ENCODE measurements around the gene GCN1. TPM values are rescaled to one million over a fixed set of nuclear protein-coding genes. Genes with fewer than 3 reads are reported as not detected.

Gene GCN1
- polyA plus RNA-seq, 1 donor (not counting 4 experiments of a cell fraction or from before 2014, with no cell fraction given), result 34.1 TPM

DNA sequence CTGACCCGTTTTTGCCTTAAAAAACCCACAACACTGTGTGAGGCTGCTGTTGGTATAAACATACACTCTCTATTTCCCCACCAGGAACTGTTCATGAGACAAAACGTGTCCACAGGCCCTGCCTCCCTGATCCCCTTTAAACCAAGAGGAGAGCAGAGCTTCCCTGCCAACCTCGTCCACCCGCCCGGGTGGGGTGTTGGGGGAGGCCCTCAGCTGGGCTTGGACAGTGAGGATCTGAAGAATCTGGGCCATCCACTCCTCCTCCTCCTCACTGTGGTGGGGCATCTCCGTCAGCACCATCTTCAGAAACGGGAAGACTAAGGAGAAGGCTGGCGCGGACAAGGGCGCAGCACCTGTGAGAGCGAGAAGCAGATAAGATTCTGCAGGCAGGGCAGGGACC, 36.8 kb downstream of the GCN1 start:
- TF ChIP-seq EZH2 (IDR thresholded peaks at IDR 0.05; ENCODE audit: low read length), result no peak
- TF ChIP-seq, protein P1, sequence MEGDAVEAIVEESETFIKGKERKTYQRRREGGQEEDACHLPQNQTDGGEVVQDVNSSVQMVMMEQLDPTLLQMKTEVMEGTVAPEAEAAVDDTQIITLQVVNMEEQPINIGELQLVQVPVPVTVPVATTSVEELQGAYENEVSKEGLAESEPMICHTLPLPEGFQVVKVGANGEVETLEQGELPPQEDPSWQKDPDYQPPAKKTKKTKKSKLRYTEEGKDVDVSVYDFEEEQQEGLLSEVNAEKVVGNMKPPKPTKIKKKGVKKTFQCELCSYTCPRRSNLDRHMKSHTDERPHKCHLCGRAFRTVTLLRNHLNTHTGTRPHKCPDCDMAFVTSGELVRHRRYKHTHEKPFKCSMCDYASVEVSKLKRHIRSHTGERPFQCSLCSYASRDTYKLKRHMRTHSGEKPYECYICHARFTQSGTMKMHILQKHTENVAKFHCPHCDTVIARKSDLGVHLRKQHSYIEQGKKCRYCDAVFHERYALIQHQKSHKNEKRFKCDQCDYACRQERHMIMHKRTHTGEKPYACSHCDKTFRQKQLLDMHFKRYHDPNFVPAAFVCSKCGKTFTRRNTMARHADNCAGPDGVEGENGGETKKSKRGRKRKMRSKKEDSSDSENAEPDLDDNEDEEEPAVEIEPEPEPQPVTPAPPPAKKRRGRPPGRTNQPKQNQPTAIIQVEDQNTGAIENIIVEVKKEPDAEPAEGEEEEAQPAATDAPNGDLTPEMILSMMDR (optimal IDR thresholded peaks at IDR 0.05 in 1 of 3, IDR thresholded peaks at IDR 0.05 in 1 of 3, conservative IDR thresholded peaks at IDR 0.05 in 1 of 3; ENCODE audit: extremely low read depth in 1 of 3, insufficient read depth in 2 of 3, low read length in 3 of 3), result no peak
- no peak overlapping the region for H3K4me2 ChIP-seq (ENCODE audit: control insufficient read depth, extremely low read depth, insufficient read depth, low read depth, low read length)
- H4K20me1 ChIP-seq (ENCODE audit: control insufficient read depth, extremely low read depth, insufficient read depth, low read length), result peaks cover 3% of the 10 kb centered on the region
- dilution Hi-C loops (cut with MboI; ENCODE audit: extremely low pct_ligation_motif_present, low sequenced_read_pairs), result no loop called here
- H3K9me3 ChIP-seq (ENCODE audit: control insufficient read depth, low read depth, low read length), result no peaks in the 10 kb centered on the region
- peaks cover 2% of the 10 kb centered on the region for H3K9me1 ChIP-seq (ENCODE audit: control insufficient read depth, extremely low read depth, insufficient read depth, low read length)
- no peak overlapping the region for H2AFZ ChIP-seq (ENCODE audit: control insufficient read depth, low read length)
- H3K27me3 ChIP-seq (ENCODE audit: control insufficient read depth, extremely low read depth, insufficient read depth, low read length), result no peaks in the 10 kb centered on the region
- FAIRE-seq, result no peak
- peaks cover 67 to 80% of the 10 kb centered on the region in 2 experiments for H3K36me3 ChIP-seq (ENCODE audit: control insufficient read depth in 2 of 2, extremely low read depth in 1 of 2, insufficient read depth in 2 of 2, low read length in 2 of 2)
- DNase-seq (ENCODE audit: low read depth, low spot score), result no peak
- no peak overlapping the region for H3K4me3 ChIP-seq (ENCODE audit: control insufficient read depth in 2 of 3, extremely low read depth in 1 of 3, insufficient read depth in 2 of 3, low read depth in 1 of 3, low read length in 3 of 3)
- no peak overlapping the region for H3K27ac ChIP-seq (ENCODE audit: control insufficient read depth, insufficient read depth, low read length)
- H3K79me2 ChIP-seq (ENCODE audit: control insufficient read depth, insufficient read depth, low read length), result no peaks in the 10 kb centered on the region
- H3K9ac ChIP-seq (ENCODE audit: control insufficient read depth, extremely low read depth, insufficient read depth, low read length), result no peak overlapping the region
- H3K4me1 ChIP-seq (ENCODE audit: control insufficient read depth, extremely low read depth, insufficient read depth, low read length), result no peaks in the 10 kb centered on the region

DNA sequence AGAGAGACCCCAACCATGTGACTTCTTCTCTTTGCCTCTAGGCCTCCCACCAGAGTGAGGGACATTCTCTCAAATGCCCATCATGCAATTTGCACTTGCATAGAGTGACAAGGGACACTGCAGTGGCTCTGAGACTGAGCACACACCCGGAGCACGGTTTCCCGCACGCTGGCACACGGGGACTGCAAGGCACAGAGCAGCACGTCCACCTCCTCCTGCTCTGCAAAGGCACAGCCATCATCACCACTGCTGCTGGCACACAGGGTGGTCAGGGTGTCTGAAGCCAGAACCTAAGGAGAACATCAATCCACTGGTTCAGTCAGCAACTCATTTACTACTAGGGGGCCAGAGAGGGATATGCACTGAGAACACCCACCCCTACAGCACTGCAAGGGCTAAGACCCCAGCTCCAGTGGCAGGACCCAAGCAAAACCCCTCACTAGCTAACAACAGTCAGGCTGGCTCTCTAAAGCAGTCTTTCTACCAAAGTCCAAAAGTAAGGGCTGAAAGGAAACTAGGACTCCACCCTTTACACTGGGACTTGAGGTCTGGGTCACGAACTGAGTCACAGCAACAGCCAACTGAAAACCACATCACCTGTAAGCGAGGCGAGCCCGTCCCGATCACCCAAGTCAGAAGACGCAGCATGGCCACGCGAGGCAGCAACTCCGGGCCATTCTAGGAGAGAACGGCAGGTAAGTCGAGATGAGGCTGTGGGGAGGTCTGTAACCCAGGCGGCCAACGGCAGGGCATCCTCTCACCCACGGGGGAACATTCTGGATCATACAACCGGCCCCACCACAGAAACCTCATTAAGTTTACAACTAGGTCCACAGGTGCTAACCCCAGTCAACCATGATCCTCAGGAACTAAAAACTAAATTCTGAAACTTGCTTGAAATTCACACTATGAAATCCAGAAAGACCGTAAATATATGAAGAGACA, 37.9 kb downstream of the GCN1 start:
- no peaks in the 10 kb centered on the region for H3K27me3 ChIP-seq (ENCODE audit: control insufficient read depth, extremely low read depth, insufficient read depth, low read length)
- no peak for FAIRE-seq

More for the DNA sequence above, 37.9 kb downstream of the GCN1 start:
- dilution Hi-C loops (cut with MboI; ENCODE audit: extremely low pct_ligation_motif_present, low sequenced_read_pairs), result no loop called here
- Histone ChIP-seq H2AFZ (ENCODE audit: control insufficient read depth, low read length) (no peak overlapping the region), H3K27ac (ENCODE audit: control insufficient read depth, insufficient read depth, low read length) (no peak overlapping the region), H3K9ac (ENCODE audit: control insufficient read depth, extremely low read depth, insufficient read depth, low read length) (no peak overlapping the region), H4K20me1 (ENCODE audit: control insufficient read depth, extremely low read depth, insufficient read depth, low read length) (peaks cover 3% of the 10 kb centered on the region), H3K9me3 (ENCODE audit: control insufficient read depth, low read depth, low read length) (no peaks in the 10 kb centered on the region), H3K4me2 (ENCODE audit: control insufficient read depth, extremely low read depth, insufficient read depth, low read depth, low read length) (no peak overlapping the region), H3K36me3 (ENCODE audit: control insufficient read depth in 2 of 2, extremely low read depth in 1 of 2, insufficient read depth in 2 of 2, low read length in 2 of 2) (peaks cover 61 to 74% of the 10 kb centered on the region in 2 experiments), H3K79me2 (ENCODE audit: control insufficient read depth, insufficient read depth, low read length) (no peaks in the 10 kb centered on the region), H3K4me3 (ENCODE audit: control insufficient read depth in 2 of 3, extremely low read depth in 1 of 3, insufficient read depth in 2 of 3, low read depth in 1 of 3, low read length in 3 of 3) (no peak overlapping the region), H3K9me1 (ENCODE audit: control insufficient read depth, extremely low read depth, insufficient read depth, low read length) (peaks cover 2% of the 10 kb centered on the region), H3K4me1 (ENCODE audit: control insufficient read depth, extremely low read depth, insufficient read depth, low read length) (no peaks in the 10 kb centered on the region)
- TF ChIP-seq, protein P1 (optimal IDR thresholded peaks at IDR 0.05 in 1 of 3, IDR thresholded peaks at IDR 0.05 in 1 of 3, conservative IDR thresholded peaks at IDR 0.05 in 1 of 3; ENCODE audit: extremely low read depth in 1 of 3, insufficient read depth in 2 of 3, low read length in 3 of 3), result no peak
- TF ChIP-seq EZH2 (IDR thresholded peaks at IDR 0.05; ENCODE audit: low read length), result no peak
- no peak for DNase-seq (ENCODE audit: low read depth, low spot score)
